Measurements from ENCODE around the gene SAP30BP.

The SAP30BP gene

GRCh38 chr17:75679706-75680211 is 12.6 kb downstream of the SAP30BP start:
- H3K9me3 Mint-ChIP-seq, result no peaks in the 10 kb centered on the region
- TF ChIP-seq, protein P1, sequence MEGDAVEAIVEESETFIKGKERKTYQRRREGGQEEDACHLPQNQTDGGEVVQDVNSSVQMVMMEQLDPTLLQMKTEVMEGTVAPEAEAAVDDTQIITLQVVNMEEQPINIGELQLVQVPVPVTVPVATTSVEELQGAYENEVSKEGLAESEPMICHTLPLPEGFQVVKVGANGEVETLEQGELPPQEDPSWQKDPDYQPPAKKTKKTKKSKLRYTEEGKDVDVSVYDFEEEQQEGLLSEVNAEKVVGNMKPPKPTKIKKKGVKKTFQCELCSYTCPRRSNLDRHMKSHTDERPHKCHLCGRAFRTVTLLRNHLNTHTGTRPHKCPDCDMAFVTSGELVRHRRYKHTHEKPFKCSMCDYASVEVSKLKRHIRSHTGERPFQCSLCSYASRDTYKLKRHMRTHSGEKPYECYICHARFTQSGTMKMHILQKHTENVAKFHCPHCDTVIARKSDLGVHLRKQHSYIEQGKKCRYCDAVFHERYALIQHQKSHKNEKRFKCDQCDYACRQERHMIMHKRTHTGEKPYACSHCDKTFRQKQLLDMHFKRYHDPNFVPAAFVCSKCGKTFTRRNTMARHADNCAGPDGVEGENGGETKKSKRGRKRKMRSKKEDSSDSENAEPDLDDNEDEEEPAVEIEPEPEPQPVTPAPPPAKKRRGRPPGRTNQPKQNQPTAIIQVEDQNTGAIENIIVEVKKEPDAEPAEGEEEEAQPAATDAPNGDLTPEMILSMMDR (IDR thresholded peaks at IDR 0.05; ENCODE audit: unreplicated experiment in 3 of 3), result no peak
- peaks cover 19% of the 10 kb centered on the region for H3K36me3 Mint-ChIP-seq (ENCODE audit: low read depth)
- no peak overlapping the region for H3K4me3 Mint-ChIP-seq
- H3K4me1 Mint-ChIP-seq, result no peaks in the 10 kb centered on the region
- H3K27ac Mint-ChIP-seq, result no peak overlapping the region
- H3K27me3 Mint-ChIP-seq (ENCODE audit: low read depth), result no peaks in the 10 kb centered on the region

- TF ChIP-seq, protein P1 (IDR thresholded peaks at IDR 0.05; ENCODE audit: unreplicated experiment in 3 of 3), result no peak
- H3K27me3 Mint-ChIP-seq (ENCODE audit: low read depth), result no peaks in the 10 kb centered on the region
- no peak overlapping the region for H3K27ac Mint-ChIP-seq
- peaks cover 17% of the 10 kb centered on the region for H3K36me3 Mint-ChIP-seq (ENCODE audit: low read depth)
- H3K4me3 Mint-ChIP-seq, result no peak overlapping the region
- H3K9me3 Mint-ChIP-seq, result no peaks in the 10 kb centered on the region
- no peaks in the 10 kb centered on the region for H3K4me1 Mint-ChIP-seq
These were observed 13.3 kb downstream of the SAP30BP start for GRCh38 chr17:75680431-75680830.

GRCh38 chr17:75681289-75681688 is 14.2 kb downstream of the SAP30BP start:
- Mint-ChIP-seq H3K36me3 (ENCODE audit: low read depth) (peaks cover 16% of the 10 kb centered on the region), H3K27ac (no peak overlapping the region), H3K27me3 (ENCODE audit: low read depth) (no peaks in the 10 kb centered on the region), H3K4me3 (no peak overlapping the region), H3K9me3 (no peaks in the 10 kb centered on the region), H3K4me1 (no peaks in the 10 kb centered on the region)
- TF ChIP-seq, protein P1 (IDR thresholded peaks at IDR 0.05; ENCODE audit: unreplicated experiment in 3 of 3), result no peak

GRCh38 chr17:75683583-75683982 is 16.4 kb downstream of the SAP30BP start:
- Mint-ChIP-seq H3K36me3 (ENCODE audit: low read depth) (peaks cover 18% of the 10 kb centered on the region), H3K27ac (no peak overlapping the region)

DNA sequence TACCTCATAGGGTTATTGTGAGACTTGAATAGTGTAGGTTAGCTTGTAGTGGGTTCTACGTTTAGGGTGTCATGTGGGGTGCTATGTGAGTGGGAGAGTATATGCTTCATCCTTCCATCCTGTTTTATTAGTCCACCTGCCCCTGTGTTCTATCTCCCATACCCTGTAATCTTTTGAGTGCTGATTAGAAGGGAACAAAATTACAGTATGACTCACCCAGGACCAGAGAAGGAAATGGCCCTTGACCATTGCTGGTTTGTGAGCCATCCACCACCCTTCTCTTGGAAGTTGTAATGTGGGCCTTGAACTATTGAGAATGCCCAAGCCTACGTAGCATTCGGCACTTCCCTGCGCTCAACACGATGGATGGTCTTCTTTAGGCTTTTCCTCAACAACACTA is 17.1 kb downstream of the SAP30BP start:
- no peaks in the 10 kb centered on the region for H3K4me1 Mint-ChIP-seq
- no peaks in the 10 kb centered on the region for H3K27me3 Mint-ChIP-seq (ENCODE audit: low read depth)
- TF ChIP-seq, protein P1 (IDR thresholded peaks at IDR 0.05; ENCODE audit: unreplicated experiment in 3 of 3), result no peak
- H3K4me3 Mint-ChIP-seq, result no peak overlapping the region
- H3K27ac Mint-ChIP-seq, result no peak overlapping the region
- peaks cover 15% of the 10 kb centered on the region for H3K36me3 Mint-ChIP-seq (ENCODE audit: low read depth)
- no peaks in the 10 kb centered on the region for H3K9me3 Mint-ChIP-seq

More at GRCh38 chr17:75683583-75683982, 16.4 kb downstream of the SAP30BP start:
- TF ChIP-seq, protein P1 (IDR thresholded peaks at IDR 0.05; ENCODE audit: unreplicated experiment in 3 of 3), result no peak
- Mint-ChIP-seq H3K27me3 (ENCODE audit: low read depth) (no peaks in the 10 kb centered on the region), H3K4me3 (no peak overlapping the region), H3K9me3 (no peaks in the 10 kb centered on the region), H3K4me1 (no peaks in the 10 kb centered on the region)

DNA sequence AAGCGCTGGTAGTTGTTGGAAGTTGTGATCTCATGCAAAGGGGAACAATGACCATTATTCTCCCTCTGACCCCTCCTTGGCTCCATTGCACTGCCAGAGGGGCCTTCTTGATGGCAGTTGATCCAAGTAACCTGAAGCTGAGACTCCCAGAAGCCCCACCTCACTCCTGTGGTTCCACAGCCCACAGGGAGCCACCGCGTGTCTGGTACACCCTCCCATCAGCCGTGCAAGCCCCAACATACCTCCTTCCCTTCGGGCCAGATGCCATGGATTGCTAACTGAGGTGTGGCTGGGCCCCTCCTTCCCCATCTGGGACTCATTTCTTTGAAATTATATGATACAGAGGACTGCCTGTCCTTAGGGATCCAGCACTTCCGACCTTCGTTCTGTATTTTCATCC is 17.8 kb downstream of the SAP30BP start:
- H3K9me3 Mint-ChIP-seq, result no peaks in the 10 kb centered on the region
- no peaks in the 10 kb centered on the region for H3K4me1 Mint-ChIP-seq
- no peaks in the 10 kb centered on the region for H3K27me3 Mint-ChIP-seq (ENCODE audit: low read depth)
- no peak overlapping the region for H3K27ac Mint-ChIP-seq
- peaks cover 11% of the 10 kb centered on the region for H3K36me3 Mint-ChIP-seq (ENCODE audit: low read depth)
- no peak overlapping the region for H3K4me3 Mint-ChIP-seq
- TF ChIP-seq, protein P1 (IDR thresholded peaks at IDR 0.05; ENCODE audit: unreplicated experiment in 3 of 3), result no peak

Measured in nephron (organoid).